HTERT RPE-1 (cell line): Measurements from ENCODE around the gene PRKAR1B.

ENCODE experiments used
- in situ Hi-C: fragments of 300-500 bp; cut with MboI; formaldehyde crosslinking; loops from 4 replicates; pipeline ENCODE4 v1.14.3; 2020; ENCODE audit warnings: low sequenced_read_pairs

The PRKAR1B gene

GRCh38 chr7:607938-608337 lies 119.1 kb downstream of the PRKAR1B start:
- in situ Hi-C loops: no loop called here

- in situ Hi-C loops: no loop called here
Measured at GRCh38 chr7:605661-606450, 121.2 kb downstream of the PRKAR1B start.

- in situ Hi-C loops: no loop called here
Measured at GRCh38 chr7:604884-605531, 122.1 kb downstream of the PRKAR1B start.

GRCh38 chr7:604001-604883 lies 122.8 kb downstream of the PRKAR1B start:
- in situ Hi-C loops: no loop called here

- in situ Hi-C loops: no loop called here
Measured at GRCh38 chr7:603152-603951, 123.7 kb downstream of the PRKAR1B start.

GRCh38 chr7:602341-603141 lies 124.5 kb downstream of the PRKAR1B start:
- in situ Hi-C loops: no loop called here

- in situ Hi-C loops: no loop called here
Measured at GRCh38 chr7:601595-602340, 125.3 kb downstream of the PRKAR1B start.

- in situ Hi-C loops: no loop called here
Measured at GRCh38 chr7:601036-601594, 126.0 kb downstream of the PRKAR1B start.

- in situ Hi-C loops: no loop called here
Measured at GRCh38 chr7:600149-601035, 126.7 kb downstream of the PRKAR1B start.

- in situ Hi-C loops: no loop called here
Measured at GRCh38 chr7:598899-599298, 128.2 kb downstream of the PRKAR1B start.

- in situ Hi-C loops: no loop called here
Measured at GRCh38 chr7:597348-598178, 129.5 kb downstream of the PRKAR1B start.

- in situ Hi-C loops: no loop called here
Measured at GRCh38 chr7:596819-597182, 130.3 kb downstream of the PRKAR1B start.

GRCh38 chr7:596071-596818 lies 130.8 kb downstream of the PRKAR1B start:
- in situ Hi-C loops: no loop called here

- in situ Hi-C loops: no loop called here
Measured at GRCh38 chr7:595621-596010, 131.5 kb downstream of the PRKAR1B start.

GRCh38 chr7:594920-595620 lies 132.0 kb downstream of the PRKAR1B start:
- in situ Hi-C loops: no loop called here
